Measurements from ENCODE around the gene C14orf180.

The C14orf180 gene

DNA sequence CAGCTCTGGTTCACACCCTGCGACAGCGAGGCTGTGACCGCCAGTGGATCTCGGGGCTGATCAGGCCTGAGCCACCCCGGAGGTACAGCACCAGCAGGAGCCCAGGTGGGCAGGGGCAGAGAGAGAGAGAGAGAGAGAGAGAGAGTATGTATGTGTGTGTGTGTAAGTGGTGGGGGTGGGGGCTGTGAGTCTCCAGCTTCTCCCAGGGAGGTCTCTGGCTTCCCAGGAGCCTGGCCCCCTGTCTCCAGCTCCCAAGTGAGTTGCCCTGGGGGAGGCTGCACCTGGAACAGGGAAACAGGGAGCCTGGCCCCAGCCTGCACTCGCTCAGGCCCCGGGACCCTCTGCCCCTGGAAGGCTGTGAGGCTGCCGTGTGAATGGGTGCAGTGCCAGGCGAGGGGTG, 2.0 kb downstream of the C14orf180 start:
- Histone ChIP-seq H3K4me1 (ENCODE audit: control insufficient read depth, insufficient read depth, low read length) (no peaks in the 10 kb centered on the region), H3K4me3 (ENCODE audit: low read length) (no peak overlapping the region), H3K27me3 (ENCODE audit: control insufficient read depth, insufficient read depth, low read length) (peaks cover 3% of the 10 kb centered on the region), H3K36me3 (ENCODE audit: control insufficient read depth, insufficient read depth, low read length) (no peaks in the 10 kb centered on the region), H3K27ac (ENCODE audit: low read depth, low read length) (no peak overlapping the region), H3K9ac (ENCODE audit: low read length) (no peak overlapping the region)

GRCh38 chr14:104582005-104582404, 2.4 kb downstream of the C14orf180 start:
- peaks cover 3% of the 10 kb centered on the region for H3K27me3 ChIP-seq (ENCODE audit: control insufficient read depth, insufficient read depth, low read length)
- H3K9ac ChIP-seq (ENCODE audit: low read length) = no peak overlapping the region
- H3K4me3 ChIP-seq (ENCODE audit: low read length) = no peak overlapping the region
- H3K36me3 ChIP-seq (ENCODE audit: control insufficient read depth, insufficient read depth, low read length) = no peaks in the 10 kb centered on the region
- no peak overlapping the region for H3K27ac ChIP-seq (ENCODE audit: low read depth, low read length)
- no peaks in the 10 kb centered on the region for H3K4me1 ChIP-seq (ENCODE audit: control insufficient read depth, insufficient read depth, low read length)

DNA sequence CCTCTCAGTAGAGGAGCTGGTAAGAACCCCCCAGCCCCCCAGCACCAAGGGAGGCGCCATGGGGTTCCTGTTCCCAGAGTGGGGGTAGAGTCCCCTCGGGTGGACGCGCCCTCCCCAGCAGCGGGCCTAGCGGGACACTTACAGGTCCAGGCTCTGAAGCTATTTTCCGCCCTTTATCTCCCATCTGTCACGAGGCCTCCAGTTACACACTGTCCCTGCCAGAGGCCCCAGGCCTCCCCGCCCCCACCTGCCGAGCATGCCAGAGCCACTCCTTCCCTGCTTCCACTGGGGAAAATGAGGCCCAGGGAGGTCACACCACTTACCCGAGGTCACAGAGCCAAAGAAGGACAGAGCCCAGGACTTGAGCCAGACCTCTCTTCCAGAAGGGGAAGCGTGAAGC, 3.1 kb downstream of the C14orf180 start:
- no peak overlapping the region for H3K4me3 ChIP-seq (ENCODE audit: low read length)
- no peak overlapping the region for H3K27ac ChIP-seq (ENCODE audit: low read depth, low read length)
- no peak overlapping the region for H3K9ac ChIP-seq (ENCODE audit: low read length)
- peaks cover 3% of the 10 kb centered on the region for H3K27me3 ChIP-seq (ENCODE audit: control insufficient read depth, insufficient read depth, low read length)
- no peaks in the 10 kb centered on the region for H3K36me3 ChIP-seq (ENCODE audit: control insufficient read depth, insufficient read depth, low read length)
- no peaks in the 10 kb centered on the region for H3K4me1 ChIP-seq (ENCODE audit: control insufficient read depth, insufficient read depth, low read length)

DNA sequence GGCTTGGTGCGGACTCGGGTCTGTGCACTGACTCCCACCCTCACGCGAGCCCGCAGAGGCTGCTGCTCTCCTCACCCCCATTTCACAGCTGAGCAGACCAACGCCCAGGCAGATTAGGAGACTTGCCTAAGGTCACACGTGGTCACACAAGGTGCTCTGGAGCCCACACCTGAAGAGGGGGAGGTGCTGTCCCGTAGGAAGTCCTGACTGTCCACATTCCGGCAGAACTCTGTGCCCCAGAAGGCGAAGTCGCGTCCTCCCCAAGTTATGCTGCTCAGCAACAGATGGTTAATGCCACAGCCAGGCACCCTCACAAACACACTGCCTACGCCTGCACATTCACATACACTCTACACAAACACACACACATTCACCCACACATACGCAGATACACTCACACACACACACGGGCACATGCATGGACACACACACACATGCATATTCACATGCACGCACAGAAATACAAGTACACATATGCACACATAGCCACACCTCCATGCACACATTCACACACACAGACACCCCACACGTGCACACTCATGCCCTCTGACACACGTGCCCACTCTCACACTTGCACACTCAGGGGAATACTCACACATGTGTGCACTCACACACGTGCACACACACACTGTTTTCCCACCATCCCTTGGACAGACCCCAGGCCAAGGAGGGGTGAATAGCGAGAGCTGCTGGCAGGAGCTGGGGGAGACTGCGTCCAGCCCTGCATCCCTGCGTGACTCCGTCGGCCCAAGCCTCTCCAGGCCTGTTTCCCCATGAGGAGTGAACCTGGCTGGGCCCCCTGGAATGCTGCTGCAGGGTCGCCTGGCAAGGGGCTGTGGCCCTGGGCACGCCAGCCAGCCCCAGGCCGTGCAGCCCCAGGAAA, 4.1 kb downstream of the C14orf180 start:
- Histone ChIP-seq H3K4me3 (ENCODE audit: low read length) (no peak overlapping the region), H3K36me3 (ENCODE audit: control insufficient read depth, insufficient read depth, low read length) (no peaks in the 10 kb centered on the region), H3K27ac (ENCODE audit: low read depth, low read length) (no peak overlapping the region), H3K27me3 (ENCODE audit: control insufficient read depth, insufficient read depth, low read length) (peaks cover 3% of the 10 kb centered on the region), H3K4me1 (ENCODE audit: control insufficient read depth, insufficient read depth, low read length) (no peaks in the 10 kb centered on the region), H3K9ac (ENCODE audit: low read length) (no peak overlapping the region)

DNA sequence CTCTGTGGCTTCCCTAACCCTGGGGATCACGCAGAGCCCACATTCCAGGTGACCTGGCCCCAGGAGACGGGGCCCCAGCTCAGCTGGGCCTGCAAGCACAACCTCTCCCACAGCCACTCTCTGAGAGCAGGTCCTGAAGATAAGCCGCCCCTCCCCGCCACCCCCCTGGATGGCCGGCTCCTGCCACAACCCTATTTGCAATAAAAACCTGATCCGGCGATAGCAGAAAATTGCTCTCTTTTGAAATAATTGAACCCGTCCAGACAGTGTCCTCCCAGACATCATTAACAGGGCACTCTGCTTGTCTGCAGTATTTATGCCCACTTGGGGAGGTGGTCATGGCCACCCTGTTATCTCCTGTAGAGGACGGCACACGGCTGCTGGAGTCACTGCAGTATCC, 5.0 kb downstream of the C14orf180 start:
- Histone ChIP-seq H3K36me3 (ENCODE audit: control insufficient read depth, insufficient read depth, low read length) (no peaks in the 10 kb centered on the region), H3K4me1 (ENCODE audit: control insufficient read depth, insufficient read depth, low read length) (no peaks in the 10 kb centered on the region), H3K27me3 (ENCODE audit: control insufficient read depth, insufficient read depth, low read length) (peaks cover 3% of the 10 kb centered on the region), H3K9ac (ENCODE audit: low read length) (no peak overlapping the region), H3K4me3 (ENCODE audit: low read length) (no peak overlapping the region), H3K27ac (ENCODE audit: low read depth, low read length) (no peak overlapping the region)

DNA sequence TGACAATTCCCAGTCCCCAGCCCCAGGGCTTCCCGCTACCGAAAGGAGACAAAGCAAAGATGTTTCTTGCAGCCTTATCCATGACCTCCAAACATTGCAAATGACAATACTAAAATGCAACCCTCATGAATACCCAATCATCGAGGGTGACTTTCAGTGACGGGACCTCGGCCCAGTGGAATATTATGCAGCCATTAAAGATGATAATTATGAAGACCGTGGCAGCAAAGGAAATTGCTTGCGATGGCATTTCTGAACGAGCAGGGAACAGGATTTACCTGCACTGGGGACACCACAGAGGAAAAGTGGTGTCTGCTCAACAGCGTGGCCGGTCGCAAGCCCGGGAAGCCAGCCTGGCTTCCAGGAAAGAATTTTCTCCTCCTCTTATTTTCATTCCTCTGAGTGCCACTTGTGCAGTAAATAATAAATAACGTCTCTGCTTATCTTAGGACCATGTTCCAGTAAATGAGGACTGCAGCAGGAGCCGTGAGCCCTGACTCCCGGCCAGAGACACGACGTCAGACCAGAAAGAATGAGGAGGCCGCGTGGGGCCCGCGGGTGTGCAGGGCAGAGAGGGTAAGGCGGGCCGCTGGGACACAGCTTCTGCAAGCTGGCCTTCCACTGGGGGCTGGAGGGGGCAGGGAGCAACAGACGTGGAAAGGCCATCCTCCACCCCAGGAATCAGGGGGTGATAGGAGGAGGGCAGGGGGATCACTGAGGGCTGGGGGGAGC, 6.6 kb downstream of the C14orf180 start:
- Histone ChIP-seq H3K36me3 (ENCODE audit: control insufficient read depth, insufficient read depth, low read length) (no peaks in the 10 kb centered on the region), H3K4me1 (ENCODE audit: control insufficient read depth, insufficient read depth, low read length) (no peaks in the 10 kb centered on the region), H3K9ac (ENCODE audit: low read length) (no peak overlapping the region), H3K27ac (ENCODE audit: low read depth, low read length) (no peak overlapping the region), H3K4me3 (ENCODE audit: low read length) (no peak overlapping the region), H3K27me3 (ENCODE audit: control insufficient read depth, insufficient read depth, low read length) (peaks cover 3% of the 10 kb centered on the region)

DNA sequence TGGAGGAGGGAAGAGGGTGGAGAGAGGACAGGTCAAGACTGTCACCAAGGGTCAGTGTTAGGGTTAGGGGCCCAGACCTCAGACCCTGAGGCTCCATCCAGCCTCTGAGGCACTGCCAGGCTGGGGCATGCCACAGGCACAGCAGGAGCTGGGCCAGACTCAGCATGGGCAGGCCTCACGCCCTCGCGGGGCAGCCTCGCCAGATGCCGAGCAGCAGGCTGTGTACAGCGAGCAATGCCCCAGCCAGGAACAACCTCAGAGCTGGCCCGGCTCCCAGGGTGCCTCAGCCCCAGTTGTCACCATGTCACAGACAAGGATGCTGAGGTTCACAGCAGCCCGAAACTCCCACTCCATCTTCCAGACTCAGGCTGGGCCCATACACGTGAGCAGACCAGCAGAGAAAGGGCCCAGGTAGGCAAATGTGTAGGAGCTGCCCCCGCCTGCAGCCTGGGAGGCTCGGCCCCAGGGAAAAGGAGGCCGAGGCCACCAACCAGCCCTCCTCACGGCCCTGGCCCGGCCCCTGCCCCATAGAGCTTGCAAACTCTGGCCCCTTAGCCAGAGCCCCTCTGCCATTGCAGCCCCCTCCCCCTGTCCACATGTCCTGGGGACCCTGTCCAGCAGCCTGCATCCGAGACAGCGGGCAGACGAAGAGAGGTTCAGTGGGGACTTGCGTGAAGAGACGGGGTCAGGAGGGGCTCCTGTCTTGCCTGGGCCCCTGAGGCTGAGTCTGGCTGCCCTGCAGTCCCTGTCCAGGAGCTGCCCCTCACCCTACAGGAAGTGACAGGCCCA, 7.5 kb downstream of the C14orf180 start:
- Histone ChIP-seq H3K4me3 (ENCODE audit: low read length) (no peak overlapping the region), H3K36me3 (ENCODE audit: control insufficient read depth, insufficient read depth, low read length) (no peaks in the 10 kb centered on the region), H3K4me1 (ENCODE audit: control insufficient read depth, insufficient read depth, low read length) (no peaks in the 10 kb centered on the region), H3K9ac (ENCODE audit: low read length) (no peak overlapping the region), H3K27ac (ENCODE audit: low read depth, low read length) (no peak overlapping the region), H3K27me3 (ENCODE audit: control insufficient read depth, insufficient read depth, low read length) (peaks cover 3% of the 10 kb centered on the region)

- no peak overlapping the region for H3K9ac ChIP-seq (ENCODE audit: low read length)
- no peaks in the 10 kb centered on the region for H3K4me1 ChIP-seq (ENCODE audit: control insufficient read depth, insufficient read depth, low read length)
- no peaks in the 10 kb centered on the region for H3K36me3 ChIP-seq (ENCODE audit: control insufficient read depth, insufficient read depth, low read length)
- no peak overlapping the region for H3K4me3 ChIP-seq (ENCODE audit: low read length)
- H3K27me3 ChIP-seq (ENCODE audit: control insufficient read depth, insufficient read depth, low read length) = peaks cover 2% of the 10 kb centered on the region
- no peak overlapping the region for H3K27ac ChIP-seq (ENCODE audit: low read depth, low read length)
Measured at GRCh38 chr14:104587641-104588040, 8.1 kb downstream of the C14orf180 start.

DNA sequence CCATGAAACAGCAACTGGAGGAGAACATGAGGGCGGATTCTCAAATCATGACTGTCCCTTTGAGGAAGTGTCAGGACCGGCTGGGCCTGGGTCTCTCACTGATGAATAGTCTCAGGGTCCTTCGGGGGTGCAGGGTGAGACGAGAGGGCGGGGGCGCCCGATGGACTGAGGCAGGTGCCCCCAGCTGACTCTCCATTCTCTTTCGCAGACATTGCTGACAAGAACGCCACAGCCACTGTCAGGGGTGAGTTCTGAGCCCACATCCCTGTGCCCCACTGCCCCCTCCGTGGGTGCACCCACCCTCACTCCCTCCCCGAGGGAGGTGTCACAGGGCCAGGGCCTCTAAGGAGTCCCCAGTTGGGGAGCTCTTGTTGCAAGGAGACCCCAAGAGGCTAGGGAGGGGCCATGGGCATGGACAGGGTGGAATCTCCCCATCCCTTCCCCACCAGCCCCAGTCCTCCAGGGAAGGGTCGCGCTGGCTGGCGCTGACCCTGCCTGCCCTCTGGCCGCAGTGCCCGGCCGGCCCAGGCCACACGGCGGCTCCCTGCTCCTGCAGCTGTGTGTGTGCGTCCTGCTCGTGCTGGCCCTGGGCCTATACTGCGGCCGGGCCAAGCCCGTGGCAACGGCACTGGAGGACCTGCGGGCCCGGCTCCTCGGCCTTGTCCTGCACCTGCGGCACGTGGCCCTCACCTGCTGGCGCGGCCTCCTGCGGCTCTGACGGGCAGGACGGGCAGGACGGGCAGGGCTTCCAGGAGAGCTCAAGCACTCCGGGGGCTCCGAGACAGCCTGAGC, 8.7 kb downstream of the C14orf180 start:
- no peaks in the 10 kb centered on the region for H3K36me3 ChIP-seq (ENCODE audit: control insufficient read depth, insufficient read depth, low read length)
- no peak overlapping the region for H3K27ac ChIP-seq (ENCODE audit: low read depth, low read length)
- H3K4me1 ChIP-seq (ENCODE audit: control insufficient read depth, insufficient read depth, low read length) = no peaks in the 10 kb centered on the region
- no peak overlapping the region for H3K4me3 ChIP-seq (ENCODE audit: low read length)
- H3K9ac ChIP-seq (ENCODE audit: low read length) = no peak overlapping the region
- no peaks in the 10 kb centered on the region for H3K27me3 ChIP-seq (ENCODE audit: control insufficient read depth, insufficient read depth, low read length)

- Histone ChIP-seq H3K27me3 (ENCODE audit: control insufficient read depth, insufficient read depth, low read length) (no peaks in the 10 kb centered on the region), H3K4me1 (ENCODE audit: control insufficient read depth, insufficient read depth, low read length) (no peaks in the 10 kb centered on the region), H3K4me3 (ENCODE audit: low read length) (no peak overlapping the region), H3K9ac (ENCODE audit: low read length) (no peak overlapping the region), H3K27ac (ENCODE audit: low read depth, low read length) (no peak overlapping the region), H3K36me3 (ENCODE audit: control insufficient read depth, insufficient read depth, low read length) (no peaks in the 10 kb centered on the region)
Measured at GRCh38 chr14:104589338-104590195, 10.0 kb downstream of the C14orf180 start.

DNA sequence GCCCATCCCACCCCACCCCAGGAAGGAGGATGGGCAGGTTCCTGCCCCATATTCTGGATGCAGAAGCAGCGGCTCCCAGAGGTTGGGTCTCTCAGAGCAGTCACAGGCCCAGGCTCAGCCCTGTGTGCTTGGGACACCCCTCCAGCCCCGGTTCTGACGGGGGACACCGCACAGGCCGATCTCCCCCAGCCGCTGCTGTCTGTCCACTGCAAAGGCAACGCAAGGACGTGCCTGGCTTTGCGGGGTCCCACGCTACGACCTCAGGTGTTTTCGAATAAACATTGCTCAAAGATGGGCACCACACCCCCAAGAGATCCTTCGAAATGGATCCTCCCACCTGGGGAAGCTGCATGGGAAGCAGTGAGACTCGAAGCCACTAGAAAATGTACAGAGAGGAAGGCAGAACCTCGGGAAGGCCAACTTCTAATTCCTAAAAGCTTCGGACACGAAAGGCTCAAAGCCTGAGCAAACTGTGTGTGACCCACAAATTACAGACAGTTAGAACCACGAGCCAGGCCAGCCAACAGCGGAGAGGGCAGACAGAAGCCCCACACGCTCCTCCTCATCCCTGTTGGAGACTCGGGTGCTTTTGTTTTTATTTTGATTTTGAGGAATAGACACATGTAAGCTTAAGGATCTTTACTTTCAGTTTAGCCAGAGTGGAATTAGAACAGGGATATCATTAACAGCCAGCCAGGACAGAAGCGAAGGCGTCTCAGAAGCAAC, 10.8 kb downstream of the C14orf180 start:
- Histone ChIP-seq H3K27ac (ENCODE audit: low read depth, low read length) (no peak overlapping the region), H3K4me1 (ENCODE audit: control insufficient read depth, insufficient read depth, low read length) (no peaks in the 10 kb centered on the region), H3K27me3 (ENCODE audit: control insufficient read depth, insufficient read depth, low read length) (no peaks in the 10 kb centered on the region), H3K4me3 (ENCODE audit: low read length) (no peak overlapping the region), H3K36me3 (ENCODE audit: control insufficient read depth, insufficient read depth, low read length) (no peaks in the 10 kb centered on the region), H3K9ac (ENCODE audit: low read length) (no peak overlapping the region)
